Keratinocyte (primary cell): Measurements from ENCODE around the gene EXT2. TPM values are rescaled to one million over a fixed set of nuclear protein-coding genes. Genes with fewer than 3 reads are reported as not detected.
A peak's percentile ranks its signal among the peaks of the same experiment; 100 is the strongest.

Experiments
- DNase-seq: peaks from one replicate; pipeline ENCODE4 v3.0.0-alpha.2; 2011; ENCODE audit warnings: low read depth, missing footprints, low spot score
- FAIRE-seq: peaks from 2 replicates; lab custom pipeline; 2011; peaks lifted over from hg19 to GRCh38; lab: Jason Lieb, UNC
- H2AFZ ChIP-seq: 2 replicates; pipeline ENCODE4 v1.6.0; 2012; ENCODE audit warnings: low read length, control low read depth, inconsistent platforms; ENCODE audit not compliant: control insufficient read depth
- H3K27ac ChIP-seq: 2 replicates; pipeline ENCODE4 v1.5.1; 2011; ENCODE audit warnings: low read length; ENCODE audit not compliant: control insufficient read depth, insufficient read depth
- H3K27me3 ChIP-seq: 3 replicates; pipeline ENCODE4 v1.6.0; 2011; ENCODE audit warnings: low read length; ENCODE audit not compliant: control insufficient read depth, insufficient read depth; ENCODE audit errors: extremely low read depth
- H3K36me3 ChIP-seq, 2 experiments: 2 replicates in 1 of 2; 3 replicates in 1 of 2; pipeline ENCODE4 v1.5.1; 2011; ENCODE audit warnings: low read length in 2 of 2, mild to moderate bottlenecking in 1 of 2; ENCODE audit not compliant: control insufficient read depth in 2 of 2, insufficient read depth in 2 of 2; ENCODE audit errors: extremely low read depth in 1 of 2
- H3K4me1 ChIP-seq: 3 replicates; pipeline ENCODE4 v1.5.1; 2011; ENCODE audit warnings: low read length; ENCODE audit not compliant: control insufficient read depth, insufficient read depth; ENCODE audit errors: extremely low read depth
- H3K4me2 ChIP-seq: 3 replicates; pipeline ENCODE4 v1.6.0; 2011; ENCODE audit warnings: low read depth, low read length; ENCODE audit not compliant: control insufficient read depth, insufficient read depth; ENCODE audit errors: extremely low read depth
- H3K4me3 ChIP-seq, 3 experiments: fragments of 200-600 bp in 1 of 3; sonication (generic) in 1 of 3; 2 replicates in 2 of 3; 3 replicates in 1 of 3; pipeline ENCODE4 v1.5.1; 2011 to 2016; ENCODE audit warnings: low read length in 3 of 3, mild to moderate bottlenecking in 3 of 3, control low read depth in 2 of 3, inconsistent platforms in 1 of 3, low read depth in 1 of 3, mixed read lengths in 1 of 3, mixed run types in 1 of 3, moderate library complexity in 1 of 3; ENCODE audit not compliant: control insufficient read depth in 2 of 3, insufficient read depth in 2 of 3; ENCODE audit errors: extremely low read depth in 1 of 3
- H3K79me2 ChIP-seq: 2 replicates; pipeline ENCODE4 v1.6.0; 2012; ENCODE audit warnings: low read length; ENCODE audit not compliant: control insufficient read depth, insufficient read depth
- H3K9ac ChIP-seq: 3 replicates; pipeline ENCODE4 v1.6.0; 2011; ENCODE audit warnings: low read length; ENCODE audit not compliant: control insufficient read depth, insufficient read depth; ENCODE audit errors: extremely low read depth
- H3K9me1 ChIP-seq: 3 replicates; pipeline ENCODE4 v1.6.0; 2011; ENCODE audit warnings: low read length; ENCODE audit not compliant: control insufficient read depth, insufficient read depth; ENCODE audit errors: extremely low read depth
- H3K9me3 ChIP-seq: 2 replicates; pipeline ENCODE4 v1.5.1; 2012; ENCODE audit warnings: low read depth, low read length; ENCODE audit not compliant: control insufficient read depth
- H4K20me1 ChIP-seq: 3 replicates; pipeline ENCODE4 v1.6.0; 2011; ENCODE audit warnings: low read length; ENCODE audit not compliant: control insufficient read depth, insufficient read depth; ENCODE audit errors: extremely low read depth
- EZH2 ChIP-seq: IDR thresholded peaks from one replicate; pipeline ENCODE4 v1.6.1; 2012; ENCODE audit warnings: inconsistent platforms, mild to moderate bottlenecking, low read length, moderate library complexity
- dilution Hi-C: fragments of 300-500 bp; cut with MboI; formaldehyde crosslinking; loops from one replicate; pipeline ENCODE4 v1.7.0; 2020; ENCODE audit warnings: low sequenced_read_pairs; ENCODE audit not compliant: extremely low pct_ligation_motif_present
- polyA minus RNA-seq, 3 experiments: library from RNA; depleted of rRNA, polyadenylated mRNA; stranded (reverse); fragments of >200 nt; gene quantifications; 1 replicate in 1 of 3; 2 replicates in 1 of 3; 3 replicates in 1 of 3; pipeline ENCODE4 v1.2.3, GENCODE V29; 2011
- polyA plus RNA-seq, 5 experiments: library from polyadenylated mRNA; depleted of rRNA in 3 of 5; stranded (reverse) in 3 of 5; stranded (forward) in 1 of 5; unstranded in 1 of 5; fragments of >200 nt; gene quantifications; 1 replicate in 1 of 5; 2 replicates in 3 of 5; 3 replicates in 1 of 5; pipeline versions ENCODE4 v1.2.1 to v1.2.3, GENCODE V29; 2011 to 2012; ENCODE audit warnings: missing spikeins in 2 of 5, low read depth in 1 of 5, low replicate concordance in 1 of 5
- TF ChIP-seq, protein P1 (sequence below), 3 experiments: IDR thresholded peaks in 1 of 3; conservative IDR thresholded peaks in 1 of 3; optimal IDR thresholded peaks in 1 of 3; 2 replicates in 2 of 3; 3 replicates in 1 of 3; pipeline versions ENCODE3 to v1.5.1; 2011; ENCODE audit warnings: low read length in 3 of 3, mild to moderate bottlenecking in 3 of 3, moderate library complexity in 2 of 3, control low read depth in 1 of 3, inconsistent platforms in 1 of 3; ENCODE audit not compliant: insufficient read depth in 2 of 3; ENCODE audit errors: extremely low read depth in 1 of 3

The EXT2 gene
- 148 to 168 TPM (median 159 TPM) in 3 replicates for polyA plus RNA-seq
- 86.4 TPM for polyA plus RNA-seq (2011; ENCODE audit: low read depth)
- 65.6 and 89.2 TPM in 2 replicates for polyA plus RNA-seq (2011; cell fraction: cytosol; rRNA removed)
- polyA plus RNA-seq (2011; cell fraction: nucleus; rRNA removed): 215 and 221 TPM in 2 replicates
- 61.6 and 107 TPM in 2 replicates for polyA plus RNA-seq (2012; ENCODE audit: low replicate concordance)
- polyA minus RNA-seq: 168 to 241 TPM (median 203 TPM) in 3 replicates
- polyA minus RNA-seq (2011; cell fraction: cytosol; rRNA and poly(A)+ RNA removed): 129 TPM
- polyA minus RNA-seq (2011; cell fraction: nucleus; rRNA and poly(A)+ RNA removed): 286 and 364 TPM in 2 replicates

GRCh38 chr11:44095506-44096359, at the start of gene EXT2:
Gene EXT2 (plus strand): TSS chr11:44095678. CDS start chr11:44107713, 12,035 bp downstream.
- Histone ChIP-seq H3K27me3 (no peaks in the 10 kb centered on the region), H3K9ac (peak within 1 kb of the TSS; percentile 78), H3K79me2 (peaks cover 40% of the 10 kb centered on the region), H3K4me1 (peaks cover 18% of the 10 kb centered on the region), H3K27ac (peak within 1 kb of the TSS; percentile 65), H4K20me1 (peaks cover 8% of the 10 kb centered on the region), H3K4me2 (peak within 1 kb of the TSS; percentile 57), H3K36me3 (peaks cover 0 to 6% of the 10 kb centered on the region in 2 experiments), H3K4me3 (peak within 1 kb of the TSS; percentile 69 to 84 (median 82)), H3K9me3 (no peaks in the 10 kb centered on the region), H2AFZ (peak within 1 kb of the TSS; percentile 65), H3K9me1 (no peaks in the 10 kb centered on the region)
- DNase-seq (no peak), FAIRE-seq (peak; percentile 53)
- dilution Hi-C loops: no loop called here
- TF ChIP-seq, protein P1, sequence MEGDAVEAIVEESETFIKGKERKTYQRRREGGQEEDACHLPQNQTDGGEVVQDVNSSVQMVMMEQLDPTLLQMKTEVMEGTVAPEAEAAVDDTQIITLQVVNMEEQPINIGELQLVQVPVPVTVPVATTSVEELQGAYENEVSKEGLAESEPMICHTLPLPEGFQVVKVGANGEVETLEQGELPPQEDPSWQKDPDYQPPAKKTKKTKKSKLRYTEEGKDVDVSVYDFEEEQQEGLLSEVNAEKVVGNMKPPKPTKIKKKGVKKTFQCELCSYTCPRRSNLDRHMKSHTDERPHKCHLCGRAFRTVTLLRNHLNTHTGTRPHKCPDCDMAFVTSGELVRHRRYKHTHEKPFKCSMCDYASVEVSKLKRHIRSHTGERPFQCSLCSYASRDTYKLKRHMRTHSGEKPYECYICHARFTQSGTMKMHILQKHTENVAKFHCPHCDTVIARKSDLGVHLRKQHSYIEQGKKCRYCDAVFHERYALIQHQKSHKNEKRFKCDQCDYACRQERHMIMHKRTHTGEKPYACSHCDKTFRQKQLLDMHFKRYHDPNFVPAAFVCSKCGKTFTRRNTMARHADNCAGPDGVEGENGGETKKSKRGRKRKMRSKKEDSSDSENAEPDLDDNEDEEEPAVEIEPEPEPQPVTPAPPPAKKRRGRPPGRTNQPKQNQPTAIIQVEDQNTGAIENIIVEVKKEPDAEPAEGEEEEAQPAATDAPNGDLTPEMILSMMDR (optimal IDR thresholded peaks at IDR 0.05 in 1 of 3, IDR thresholded peaks at IDR 0.05 in 1 of 3, conservative IDR thresholded peaks at IDR 0.05 in 1 of 3; ENCODE audit: extremely low read depth in 1 of 3, insufficient read depth in 2 of 3, low read length in 3 of 3): peak; percentile 70 to 96 (median 90)
- no peak for TF ChIP-seq EZH2

GRCh38 chr11:44046182-44046581, 49.3 kb upstream of the EXT2 start:
- H3K9me3 ChIP-seq: no peaks in the 10 kb centered on the region
- H3K27ac ChIP-seq: no peak overlapping the region
- no peak for FAIRE-seq

More at GRCh38 chr11:44046182-44046581, 49.3 kb upstream of the EXT2 start:
- no peaks in the 10 kb centered on the region for H3K36me3 ChIP-seq
- H4K20me1 ChIP-seq: no peaks in the 10 kb centered on the region
- no peak for TF ChIP-seq EZH2
- TF ChIP-seq, protein P1 (optimal IDR thresholded peaks at IDR 0.05 in 1 of 3, IDR thresholded peaks at IDR 0.05 in 1 of 3, conservative IDR thresholded peaks at IDR 0.05 in 1 of 3; ENCODE audit: extremely low read depth in 1 of 3, insufficient read depth in 2 of 3, low read length in 3 of 3): no peak
- no peaks in the 10 kb centered on the region for H3K27me3 ChIP-seq
- H3K9me1 ChIP-seq: no peaks in the 10 kb centered on the region
- H3K4me3 ChIP-seq: no peak overlapping the region
- H2AFZ ChIP-seq: no peak overlapping the region
- DNase-seq: no peak
- no peak overlapping the region for H3K4me2 ChIP-seq
- dilution Hi-C loops: no loop called here
- H3K79me2 ChIP-seq: no peaks in the 10 kb centered on the region
- no peak overlapping the region for H3K9ac ChIP-seq
- H3K4me1 ChIP-seq: no peaks in the 10 kb centered on the region
